HG03520 (cell line): Measurements from ENCODE around the gene CDC40.
A peak's percentile ranks its signal among the peaks of the same experiment; 100 is the strongest.

Experiments used
- ATAC-seq: cut with Tn5 transposase; IDR thresholded peaks from one replicate; pipeline ENCODE4 v1.9.1; 2021; ENCODE audit warnings: mild to moderate bottlenecking, moderate library complexity; ENCODE audit not compliant: unreplicated experiment

The CDC40 gene

GRCh38 chr6:110180228-110181008, at the start of gene CDC40:
TSS of gene CDC40 (plus strand) at chr6:110180427. CDS start at chr6:110180445, 18 bp downstream.
- peak; percentile 43 for ATAC-seq

DNA sequence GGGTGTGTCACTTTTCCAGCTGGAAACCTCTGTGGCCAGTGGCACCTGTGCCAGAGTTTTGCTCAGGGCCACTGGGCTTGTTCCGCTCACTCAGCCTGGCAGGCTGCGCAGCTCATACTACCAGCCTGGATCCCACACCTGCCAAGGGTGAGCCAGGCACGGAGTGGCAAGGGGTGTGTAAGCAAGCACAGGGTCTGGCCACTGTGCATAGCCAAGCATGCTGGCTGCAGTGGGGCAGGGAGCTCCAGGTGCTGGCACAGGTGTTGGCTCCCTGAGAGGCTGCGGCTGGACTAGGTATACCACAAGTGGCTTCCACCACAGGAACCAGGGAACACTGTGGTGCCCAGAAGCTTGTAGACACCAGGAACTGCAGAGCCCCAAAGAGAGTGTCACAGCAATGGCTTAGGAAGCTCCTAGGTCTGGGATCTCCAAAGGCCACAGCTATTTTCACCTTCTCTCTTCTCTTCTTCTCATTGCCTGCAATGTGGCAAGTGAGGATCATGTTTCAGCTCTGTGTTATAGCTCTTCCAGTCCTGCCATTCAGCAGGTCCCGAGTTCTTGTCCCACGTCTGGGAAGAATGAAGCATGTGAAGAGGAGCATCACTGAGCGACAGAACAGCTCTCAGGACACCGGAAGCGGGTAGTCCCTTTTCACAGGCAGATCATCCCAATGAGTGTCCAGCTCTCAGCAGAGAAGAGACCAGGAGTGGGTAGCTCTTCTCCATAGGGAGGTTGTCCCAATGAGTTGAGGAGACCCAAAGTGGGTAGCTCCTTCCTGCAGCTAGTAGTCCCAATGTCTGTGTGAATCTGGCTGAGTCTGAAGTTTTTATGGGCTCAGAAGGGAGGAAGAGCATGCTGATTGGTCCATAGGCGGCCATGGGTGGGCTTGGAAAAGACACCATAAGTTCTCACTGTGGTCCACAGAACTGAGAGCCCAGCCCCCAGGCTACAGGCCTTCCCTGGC, 42.0 kb upstream of the CDC40 start:
- no peak for ATAC-seq

DNA sequence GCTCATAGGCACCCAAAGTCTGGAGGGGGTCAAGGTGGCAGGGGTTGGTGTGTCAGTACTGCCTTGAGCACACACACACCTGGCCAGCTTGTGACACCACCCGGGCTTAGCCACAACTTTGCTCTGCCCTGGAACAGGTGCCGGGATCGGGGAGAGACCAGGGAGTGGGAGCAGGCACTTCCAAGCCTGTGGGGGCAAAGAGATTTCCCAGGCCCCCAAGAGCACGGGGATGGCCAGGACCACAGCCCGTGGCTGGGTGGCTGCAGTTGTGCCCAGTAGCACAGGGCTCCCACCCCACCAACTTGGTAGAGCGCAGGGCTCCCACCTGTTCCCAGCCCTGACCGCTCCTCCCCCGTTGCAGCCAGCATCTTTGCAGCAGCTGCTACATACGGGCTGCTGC, 41.2 kb upstream of the CDC40 start:
- ATAC-seq = no peak

DNA sequence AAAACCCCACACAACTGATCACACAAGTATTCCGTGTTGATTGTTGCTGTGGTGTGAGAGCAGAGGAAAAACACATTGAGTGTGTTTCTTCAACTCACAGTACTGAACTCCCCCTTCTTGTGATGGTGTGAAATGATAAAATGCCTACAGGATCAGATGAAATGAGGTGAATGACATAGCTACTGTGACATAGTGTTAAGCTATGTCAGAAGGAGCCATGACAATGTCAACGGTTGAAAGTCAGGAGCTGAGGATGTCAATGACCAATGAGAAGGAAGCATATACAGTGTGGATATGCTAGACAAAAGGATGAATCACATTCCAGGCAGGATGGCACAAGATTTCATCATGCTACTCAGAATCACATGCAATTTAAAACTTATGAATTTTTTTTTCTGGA, 39.6 kb upstream of the CDC40 start:
- no peak for ATAC-seq

DNA sequence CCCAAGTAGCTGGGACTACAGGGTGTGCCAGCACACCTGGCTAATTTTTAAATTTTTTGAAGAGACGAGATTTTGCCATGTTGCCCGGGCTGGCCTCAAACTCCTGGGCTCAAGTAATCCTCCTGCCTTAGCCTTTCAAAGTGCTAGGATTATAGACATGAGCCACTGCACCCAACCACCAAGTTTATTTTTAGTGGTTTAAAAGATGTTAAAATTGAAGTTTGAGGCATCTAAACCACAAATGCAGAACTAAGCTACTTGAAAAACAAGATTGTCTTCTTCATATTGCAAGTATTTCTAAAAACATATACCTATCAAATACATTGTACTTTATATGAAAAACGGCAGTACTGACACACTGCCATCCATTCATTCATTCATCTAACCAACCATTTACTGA, 32.4 kb upstream of the CDC40 start:
- ATAC-seq = no peak

DNA sequence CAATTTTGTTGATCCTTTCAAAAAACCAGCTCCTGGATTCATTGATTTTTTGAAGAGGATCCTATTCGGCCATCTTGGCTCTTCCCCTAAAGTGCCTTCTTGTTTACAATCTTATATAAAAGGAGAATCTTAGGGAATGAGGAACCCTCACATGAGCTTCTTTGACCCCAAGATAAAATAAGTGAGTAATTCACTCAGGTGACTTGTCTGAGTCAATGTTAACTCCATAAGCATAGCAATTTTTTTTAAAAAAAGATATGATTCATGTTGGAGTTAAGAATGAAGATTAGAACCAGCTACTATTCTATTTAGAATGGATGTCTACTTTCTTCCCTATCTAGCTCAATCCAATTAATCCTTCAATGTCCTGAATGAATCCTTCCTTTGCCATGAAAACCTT, 21.7 kb upstream of the CDC40 start:
- no peak for ATAC-seq

DNA sequence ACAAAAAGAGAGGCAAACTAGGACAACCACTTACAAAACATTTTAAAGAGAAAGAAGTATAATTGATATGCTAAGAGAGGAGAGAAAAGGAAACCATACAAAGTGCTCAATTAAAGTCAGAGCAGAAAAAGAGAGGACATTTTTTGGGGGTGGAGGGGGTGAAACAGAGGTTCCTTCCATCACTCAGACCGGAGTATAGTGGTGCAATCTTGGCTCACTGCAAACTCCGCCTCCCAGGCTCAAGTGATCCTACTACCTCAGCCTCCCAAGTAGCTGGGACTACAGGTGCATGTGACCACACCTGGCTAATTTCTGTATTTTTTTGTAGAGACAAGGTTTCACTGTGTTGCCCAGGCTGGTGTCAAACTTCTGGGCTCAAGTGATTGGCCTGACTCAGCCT, 10.1 kb upstream of the CDC40 start:
- no peak for ATAC-seq

- ATAC-seq = no peak
These were observed 6.6 kb upstream of the CDC40 start for GRCh38 chr6:110173506-110174132.

DNA sequence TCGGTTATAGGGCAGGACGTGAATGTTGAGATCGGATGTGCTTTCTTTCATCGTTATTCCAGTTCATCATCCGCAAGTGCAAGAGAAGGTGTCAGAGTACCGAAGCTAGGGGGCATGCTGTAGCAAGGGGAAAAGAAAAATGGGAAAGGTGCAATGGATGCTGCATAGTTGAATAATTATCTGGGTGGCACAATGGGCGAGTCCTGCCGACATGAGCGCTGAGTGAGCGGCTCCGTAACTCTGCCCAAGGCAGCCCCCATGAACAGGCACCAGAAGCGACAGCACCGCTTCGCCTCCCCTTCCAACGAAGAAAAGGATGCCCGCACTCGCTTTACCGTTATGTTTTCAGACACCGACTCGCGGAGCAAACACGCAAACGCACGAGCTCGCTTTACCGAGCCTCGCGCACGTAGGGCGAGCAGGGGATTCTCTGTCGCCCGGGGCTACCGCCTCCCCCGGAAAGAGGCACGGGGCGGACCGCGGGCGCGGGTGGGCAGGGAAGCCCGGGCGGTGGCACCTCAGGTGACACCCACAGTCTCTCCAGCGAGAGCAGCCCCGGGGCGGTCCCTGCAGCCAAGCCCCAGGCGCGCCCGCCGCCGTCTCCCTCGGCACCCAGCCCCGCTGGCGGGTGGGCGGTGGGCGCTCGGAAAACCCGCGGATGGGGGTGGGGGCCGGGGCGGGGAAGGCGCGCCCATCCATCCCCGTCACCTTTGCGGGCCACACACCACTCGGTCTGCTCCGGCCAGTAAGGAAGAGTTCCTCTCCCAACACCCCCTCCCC, 1.4 kb upstream of the CDC40 start:
- ATAC-seq = peak; percentile 31

DNA sequence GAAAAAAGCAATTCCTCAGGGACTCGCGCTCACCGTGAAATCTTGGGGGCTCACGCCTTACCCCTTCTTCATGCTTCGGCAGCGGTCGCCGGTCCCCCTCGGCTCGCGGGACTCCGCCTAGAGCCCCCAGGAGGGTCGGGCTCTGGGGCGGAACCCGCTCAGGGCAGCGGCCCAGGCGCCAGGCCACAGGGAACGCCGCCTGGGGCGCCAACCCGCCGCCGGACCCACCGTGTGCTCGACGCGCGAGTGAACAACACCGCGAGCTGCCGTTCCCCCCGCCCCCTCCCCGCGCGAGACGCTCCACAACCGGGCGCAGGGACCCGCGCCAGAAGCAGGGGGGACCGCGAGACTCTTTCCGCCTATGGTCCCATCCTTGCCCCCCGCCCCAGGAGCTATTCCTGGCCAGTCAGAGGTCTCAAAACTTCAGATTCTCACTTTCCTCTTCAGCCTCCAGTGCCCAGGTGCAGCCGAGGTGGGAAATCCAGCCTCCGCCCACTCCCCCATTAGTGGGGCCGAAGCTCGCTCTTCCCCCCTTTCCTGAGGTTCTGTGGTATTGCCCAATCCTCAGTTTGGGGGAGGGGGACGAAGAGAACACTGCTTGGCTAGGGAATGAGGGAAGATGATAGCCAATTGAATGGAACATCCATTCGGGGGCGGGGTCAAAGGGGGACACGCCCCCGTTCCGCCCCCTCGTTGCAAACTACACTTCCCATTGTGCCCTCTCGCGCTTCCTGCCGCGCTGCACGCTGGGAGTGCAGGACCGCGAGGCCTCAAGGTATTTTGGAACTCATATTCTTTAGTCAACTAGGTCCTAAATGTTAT, 610 bp upstream of the CDC40 start, which contains the start of gene WASF1:
Gene WASF1 (minus strand): TSS at position 265 of the 822 bp plus-strand sequence. CDS start 52,069 bp downstream, outside the sequence.
- peak; percentile 75 for ATAC-seq

DNA sequence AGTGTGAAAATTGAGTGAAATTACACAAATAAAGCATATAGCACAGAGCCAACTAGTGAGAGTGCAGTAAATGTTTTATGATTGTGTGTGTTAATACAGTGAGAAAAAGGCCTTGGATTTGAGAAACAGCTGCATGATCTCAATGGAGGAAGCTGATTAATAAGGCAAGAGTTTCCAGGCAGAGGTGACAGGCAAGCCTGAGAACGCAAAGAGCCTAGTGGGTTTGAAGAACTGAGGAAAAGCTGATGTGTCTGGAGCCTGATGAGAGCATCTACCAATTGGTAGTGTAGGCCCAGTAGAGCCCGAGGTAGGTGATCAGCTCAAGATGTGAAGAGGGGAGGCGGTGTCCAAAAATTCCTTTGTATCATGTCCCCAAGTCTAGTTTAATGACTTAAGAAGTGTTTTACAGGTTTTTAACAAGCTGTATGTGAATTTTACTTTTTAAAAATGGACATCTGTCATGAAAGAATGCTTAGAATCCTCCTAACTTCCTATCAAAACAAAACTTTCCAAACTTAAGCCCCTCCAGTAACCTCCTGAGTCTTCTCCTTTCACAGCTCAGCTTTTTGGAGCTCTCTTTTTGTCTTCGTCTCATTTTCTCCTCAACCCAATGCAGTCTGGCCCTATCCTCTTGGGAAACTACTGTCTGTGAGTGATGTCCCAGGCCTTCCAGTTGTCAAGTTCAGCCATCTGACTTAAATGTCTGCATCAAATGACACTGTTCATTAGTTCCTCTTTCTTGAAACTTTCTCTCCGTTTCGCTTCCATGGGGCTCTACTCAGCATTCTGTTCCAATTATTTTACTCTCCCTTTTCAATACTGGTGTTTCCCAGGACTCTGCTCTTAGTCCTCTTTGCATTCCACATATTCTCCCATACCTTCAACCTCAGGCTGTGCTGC, 1.2 kb downstream of the CDC40 start:
- no peak for ATAC-seq

- no peak for ATAC-seq
These were observed 3.2 kb downstream of the CDC40 start for GRCh38 chr6:110183292-110183885.

- peak; percentile 45 for ATAC-seq
These were observed 5.7 kb downstream of the CDC40 start for GRCh38 chr6:110185879-110186278.

GRCh38 chr6:110188791-110189190, 8.6 kb downstream of the CDC40 start:
- no peak for ATAC-seq

DNA sequence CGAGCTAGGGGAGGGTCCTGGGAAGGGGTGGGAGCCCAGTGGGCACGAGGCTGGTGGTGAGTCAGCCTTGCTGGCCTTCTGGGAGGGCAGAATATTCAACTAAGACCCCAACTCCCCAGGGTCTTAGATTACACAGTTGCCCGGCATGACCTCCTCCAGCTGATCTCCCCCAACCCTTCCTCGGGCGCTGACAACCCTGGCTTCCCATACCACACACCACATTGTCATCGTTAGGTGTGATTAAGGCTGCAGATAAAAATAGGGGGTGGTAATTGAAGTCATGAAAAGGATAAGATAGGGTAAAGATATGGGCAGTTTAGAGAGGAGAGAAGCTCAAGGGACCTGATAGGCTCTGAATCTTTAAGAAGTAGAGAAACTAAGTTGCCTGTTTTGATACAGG, 10.5 kb downstream of the CDC40 start:
- ATAC-seq = no peak

GRCh38 chr6:110191477-110191876, 11.2 kb downstream of the CDC40 start:
- ATAC-seq = no peak

- ATAC-seq = no peak
These were observed 15.4 kb downstream of the CDC40 start for GRCh38 chr6:110195639-110196038.

GRCh38 chr6:110196874-110197273, 16.6 kb downstream of the CDC40 start:
- ATAC-seq = no peak
